ENCODE measurements around the gene ZNF462. TPM values are rescaled to one million over a fixed set of nuclear protein-coding genes. Genes with fewer than 3 reads are reported as not detected.

ZNF462 gene
- total and polyA plus RNA-seq, 2 experiments from 2014 or later: 40.0 to 101 TPM

- Histone ChIP-seq H3K27ac (ENCODE audit: low read depth) (peak overlapping the region; percentile 93), H3K4me1 (ENCODE audit: insufficient read depth) (peaks cover 67% of the 10 kb centered on the region), H3K4me2 (peak overlapping the region; percentile 33), H2AFZ (no peak overlapping the region), H3K36me3 (ENCODE audit: insufficient read depth) (no peaks in the 10 kb centered on the region; the same call in 1 of the 2 replicates), H3F3A (replicated peaks; ENCODE audit: low read depth) (no peaks in the 10 kb centered on the region), H3K79me2 (replicated peaks; ENCODE audit: insufficient read depth) (peaks cover 100% of the 10 kb centered on the region), H3K27me3 (ENCODE audit: insufficient read depth) (no peaks in the 10 kb centered on the region), H4K20me1 (replicated peaks; ENCODE audit: insufficient read depth) (peaks cover 13% of the 10 kb centered on the region; the same call in 1 of the 2 replicates), H3K9me2 (ENCODE audit: insufficient read depth) (no peaks in the 10 kb centered on the region), H3K4me3 (no peak overlapping the region)
- no peaks in the 10 kb centered on the region for H3K27me3 Mint-ChIP-seq (ENCODE audit: insufficient read depth, low read depth, poor library complexity)
- peak overlapping the region; percentile 80 for H3K27ac Mint-ChIP-seq
- ATAC-seq (no peak), DNase-seq (ENCODE audit: low spot score) (no peak)
- H3K4me1 Mint-ChIP-seq: peaks cover 86% of the 10 kb centered on the region
- no peaks in the 10 kb centered on the region for H3K9me3 Mint-ChIP-seq
- H3K36me3 Mint-ChIP-seq (ENCODE audit: low read depth): peaks cover 18% of the 10 kb centered on the region
- TF ChIP-seq JUNB (IDR thresholded peaks at IDR 0.05; ENCODE audit: unreplicated experiment) (no peak), EZH2 (IDR thresholded peaks at IDR 0.05; ENCODE audit: low read depth, unreplicated experiment) (no peak), ETS1 (IDR thresholded peaks at IDR 0.05) (no peak), CTCF (conservative IDR thresholded peaks at IDR 0.05; ENCODE audit: low read depth in 2 of 2) (no peak), CREB1 (CRISPR knock-in tag; IDR thresholded peaks at IDR 0.05; ENCODE audit: low read depth) (no peak), ZNF331 (CRISPR knock-in tag; IDR thresholded peaks at IDR 0.05; ENCODE audit: low read depth) (no peak), ZNF114 (CRISPR knock-in tag; IDR thresholded peaks at IDR 0.05) (no peak), EZH2phosphoT487 (IDR thresholded peaks at IDR 0.05; ENCODE audit: unreplicated experiment) (no peak), STAT1 (IDR thresholded peaks at IDR 0.05; ENCODE audit: unreplicated experiment) (no peak), REST (IDR thresholded peaks at IDR 0.05; ENCODE audit: unreplicated experiment) (no peak), NANOG (IDR thresholded peaks at IDR 0.05; ENCODE audit: borderline replicate concordance) (no peak), POLR2AphosphoS5 (IDR thresholded peaks at IDR 0.05; ENCODE audit: low read depth) (no peak), ZNF462 (CRISPR knock-in tag; IDR thresholded peaks at IDR 0.05) (no peak)
- no peak overlapping the region for H3K4me3 Mint-ChIP-seq
Measured at GRCh38 chr9:106890608-106891007, 27.6 kb downstream of the ZNF462 start.
